Measurements from ENCODE around the gene MMP14. TPM values are rescaled to one million over a fixed set of nuclear protein-coding genes. Genes with fewer than 3 reads are reported as not detected.
A peak's percentile ranks its signal among the peaks of the same experiment; 100 is the strongest.

The MMP14 gene
- 100 to 1,000 TPM; 181 to 220 TPM for total RNA-seq
- 75.6 TPM for polyA plus RNA-seq (2013, experiment 1 of 2)
- 86.6 TPM for polyA plus RNA-seq (2013, experiment 2 of 2)
- long read RNA-seq, experiment 1, partial matches to known transcripts, result 16 of 34 reads
- long read RNA-seq, experiment 1, other reads (novel, unspliced or antisense), result 18 of 34 reads
- long read RNA-seq, experiment 2, transcript MMP14-201 (10 exons, 3,732 nt), result major isoform, 37 of 53 reads
- long read RNA-seq, experiment 2, partial matches to known transcripts, result 15 of 53 reads
- long read RNA-seq, experiment 2, other reads (novel, unspliced or antisense), result 1 of 53 reads
- long read RNA-seq, experiment 3, transcript MMP14-201 (10 exons, 3,732 nt), result major isoform, 41 of 55 reads
- long read RNA-seq, experiment 3, partial matches to known transcripts, result 6 of 55 reads
- long read RNA-seq, experiment 3, other reads (novel, unspliced or antisense), result 8 of 55 reads
- long read RNA-seq, experiment 4, partial matches to known transcripts, result 0 of 6 reads
- long read RNA-seq, experiment 4, other reads (novel, unspliced or antisense), result 5 of 6 reads

DNA sequence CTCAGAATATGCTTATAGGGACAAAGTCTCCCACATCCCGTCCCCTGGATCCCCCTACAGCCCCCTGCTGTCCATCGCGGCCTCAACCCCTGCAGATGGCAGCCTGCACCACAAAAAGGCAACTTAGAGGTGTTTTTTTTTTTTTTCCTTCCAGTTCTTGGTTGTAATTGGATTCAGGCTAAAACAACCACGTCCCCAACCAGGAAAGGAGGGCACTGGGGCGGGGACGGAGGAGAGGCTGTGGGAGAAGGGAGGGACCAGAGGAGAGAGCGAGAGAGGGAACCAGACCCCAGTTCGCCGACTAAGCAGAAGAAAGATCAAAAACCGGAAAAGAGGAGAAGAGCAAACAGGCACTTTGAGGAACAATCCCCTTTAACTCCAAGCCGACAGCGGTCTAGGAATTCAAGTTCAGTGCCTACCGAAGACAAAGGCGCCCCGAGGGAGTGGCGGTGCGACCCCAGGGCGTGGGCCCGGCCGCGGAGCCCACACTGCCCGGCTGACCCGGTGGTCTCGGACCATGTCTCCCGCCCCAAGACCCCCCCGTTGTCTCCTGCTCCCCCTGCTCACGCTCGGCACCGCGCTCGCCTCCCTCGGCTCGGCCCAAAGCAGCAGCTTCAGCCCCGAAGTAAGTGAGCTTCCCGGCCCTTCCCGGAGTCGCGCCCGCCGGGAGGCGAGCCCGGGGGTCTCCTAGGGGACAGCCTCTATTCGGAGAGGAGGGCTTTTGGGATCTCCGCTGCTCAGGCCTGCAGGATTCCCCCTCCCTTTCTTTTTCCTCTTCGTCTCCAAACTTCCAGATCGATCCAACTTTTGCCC, at the start of gene MMP14:
Gene MMP14 (plus strand): TSS at position 285 of the 813 bp plus-strand sequence. CDS start 233 bp downstream, at position 518.
- peaks cover 19% of the 10 kb centered on the region for H3K4me1 Mint-ChIP-seq
- H3K36me3 Mint-ChIP-seq (ENCODE audit: low read depth), result peaks cover 47% of the 10 kb centered on the region
- H3K27me3 ChIP-seq (ENCODE audit: control insufficient read depth, insufficient read depth, low read length, poor library complexity, severe bottlenecking), result no peaks in the 10 kb centered on the region
- 1 to 2% methylated on average over 12 to 46 of the region's 46 CpGs for WGBS, 2 experiments (ENCODE audit: insufficient coverage in 1 of 2, insufficient read length in 1 of 2)
- peak within 1 kb of the TSS; percentile 100 for H3K4me3 Mint-ChIP-seq
- H3K4me3 ChIP-seq (ENCODE audit: low read length), result peak within 1 kb of the TSS; percentile 95
- H3K36me3 ChIP-seq (ENCODE audit: control insufficient read depth, insufficient read depth, low read length), result peaks cover 59% of the 10 kb centered on the region
- no peaks in the 10 kb centered on the region for H3K9me3 ChIP-seq (ENCODE audit: control insufficient read depth, low read length)
- H3K27ac ChIP-seq (ENCODE audit: low read depth, low read length), result peak within 1 kb of the TSS; percentile 71
- H3K9me3 Mint-ChIP-seq, result no peaks in the 10 kb centered on the region
- TF ChIP-seq, protein P1, sequence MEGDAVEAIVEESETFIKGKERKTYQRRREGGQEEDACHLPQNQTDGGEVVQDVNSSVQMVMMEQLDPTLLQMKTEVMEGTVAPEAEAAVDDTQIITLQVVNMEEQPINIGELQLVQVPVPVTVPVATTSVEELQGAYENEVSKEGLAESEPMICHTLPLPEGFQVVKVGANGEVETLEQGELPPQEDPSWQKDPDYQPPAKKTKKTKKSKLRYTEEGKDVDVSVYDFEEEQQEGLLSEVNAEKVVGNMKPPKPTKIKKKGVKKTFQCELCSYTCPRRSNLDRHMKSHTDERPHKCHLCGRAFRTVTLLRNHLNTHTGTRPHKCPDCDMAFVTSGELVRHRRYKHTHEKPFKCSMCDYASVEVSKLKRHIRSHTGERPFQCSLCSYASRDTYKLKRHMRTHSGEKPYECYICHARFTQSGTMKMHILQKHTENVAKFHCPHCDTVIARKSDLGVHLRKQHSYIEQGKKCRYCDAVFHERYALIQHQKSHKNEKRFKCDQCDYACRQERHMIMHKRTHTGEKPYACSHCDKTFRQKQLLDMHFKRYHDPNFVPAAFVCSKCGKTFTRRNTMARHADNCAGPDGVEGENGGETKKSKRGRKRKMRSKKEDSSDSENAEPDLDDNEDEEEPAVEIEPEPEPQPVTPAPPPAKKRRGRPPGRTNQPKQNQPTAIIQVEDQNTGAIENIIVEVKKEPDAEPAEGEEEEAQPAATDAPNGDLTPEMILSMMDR (conservative IDR thresholded peaks at IDR 0.05), result peak; percentile 64
- no peaks in the 10 kb centered on the region for H3K27me3 Mint-ChIP-seq (ENCODE audit: insufficient read depth)
- H3K27ac Mint-ChIP-seq, result peak within 1 kb of the TSS; percentile 98
- H3K4me1 ChIP-seq (ENCODE audit: control insufficient read depth, insufficient read depth, low read length), result peaks cover 7% of the 10 kb centered on the region
- H3K9ac ChIP-seq (ENCODE audit: extremely low read depth, low read length, poor library complexity, severe bottlenecking), result peak within 1 kb of the TSS; percentile 98
- peak; percentile 87 for DNase-seq

DNA sequence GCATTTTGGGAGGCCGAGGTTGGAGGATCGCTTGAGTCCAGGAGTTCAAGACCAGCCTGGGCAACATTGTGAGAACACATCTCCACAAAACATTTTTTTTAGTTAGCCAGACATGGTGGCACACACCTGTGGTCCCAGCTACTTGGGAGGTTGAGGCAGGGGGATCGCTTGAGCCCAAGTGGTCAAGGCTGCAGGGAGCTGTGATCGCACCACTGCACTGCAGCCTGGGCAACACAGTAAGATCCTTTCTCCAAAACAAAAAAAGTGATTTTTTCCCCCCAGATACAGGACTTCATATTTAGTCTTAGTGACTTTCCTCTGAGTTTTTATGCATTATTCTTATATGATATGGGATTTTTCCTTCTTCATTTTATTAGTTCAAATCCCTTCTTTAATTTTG, 49.7 kb upstream of the MMP14 start:
- TF ChIP-seq, protein P1 (conservative IDR thresholded peaks at IDR 0.05), result no peak
- Mint-ChIP-seq H3K9me3 (no peaks in the 10 kb centered on the region), H3K4me3 (no peak overlapping the region), H3K27me3 (ENCODE audit: insufficient read depth) (no peaks in the 10 kb centered on the region), H3K4me1 (no peaks in the 10 kb centered on the region), H3K27ac (no peak overlapping the region), H3K36me3 (ENCODE audit: low read depth) (no peaks in the 10 kb centered on the region)
- no peak overlapping the region for H3K27ac ChIP-seq (ENCODE audit: low read depth, low read length)
- H3K4me1 ChIP-seq (ENCODE audit: control insufficient read depth, insufficient read depth, low read length), result no peaks in the 10 kb centered on the region
- no peaks in the 10 kb centered on the region for H3K27me3 ChIP-seq (ENCODE audit: control insufficient read depth, insufficient read depth, low read length, poor library complexity, severe bottlenecking)
- H3K4me3 ChIP-seq (ENCODE audit: low read length), result no peak overlapping the region
- H3K36me3 ChIP-seq (ENCODE audit: control insufficient read depth, insufficient read depth, low read length), result no peaks in the 10 kb centered on the region
- no peaks in the 10 kb centered on the region for H3K9me3 ChIP-seq (ENCODE audit: control insufficient read depth, low read length)
- 96 to 100% methylated on average over 1 to 4 of the region's 4 CpGs for WGBS, 2 experiments (ENCODE audit: insufficient coverage in 1 of 2, insufficient read length in 1 of 2)
- no peak for DNase-seq
- no peak overlapping the region for H3K9ac ChIP-seq (ENCODE audit: extremely low read depth, low read length, poor library complexity, severe bottlenecking)

DNA sequence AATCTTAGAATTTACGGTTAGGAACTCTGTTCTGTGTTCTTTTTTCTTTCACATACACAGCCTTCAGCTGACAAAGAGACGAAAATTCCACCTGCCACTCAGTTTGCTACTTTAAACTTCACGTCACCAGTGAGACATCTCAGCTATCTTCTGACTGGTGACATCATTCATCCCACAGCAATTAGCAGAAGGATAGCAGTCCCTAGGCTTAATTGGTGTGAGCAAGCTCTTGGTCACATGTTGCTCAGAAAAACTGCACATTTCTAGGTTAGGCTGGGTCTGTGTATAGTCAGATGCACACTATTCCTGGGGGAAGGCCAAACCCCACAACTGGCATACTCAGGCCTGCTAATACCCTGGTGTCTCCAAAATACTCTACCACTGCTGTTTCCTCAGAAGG, 45.1 kb upstream of the MMP14 start:
- peaks cover 2% of the 10 kb centered on the region for H3K27me3 Mint-ChIP-seq (ENCODE audit: insufficient read depth)
- Histone ChIP-seq H3K36me3 (ENCODE audit: control insufficient read depth, insufficient read depth, low read length) (no peaks in the 10 kb centered on the region), H3K4me1 (ENCODE audit: control insufficient read depth, insufficient read depth, low read length) (no peaks in the 10 kb centered on the region), H3K9me3 (ENCODE audit: control insufficient read depth, low read length) (no peaks in the 10 kb centered on the region), H3K27me3 (ENCODE audit: control insufficient read depth, insufficient read depth, low read length, poor library complexity, severe bottlenecking) (no peaks in the 10 kb centered on the region), H3K27ac (ENCODE audit: low read depth, low read length) (no peak overlapping the region), H3K9ac (ENCODE audit: extremely low read depth, low read length, poor library complexity, severe bottlenecking) (no peak overlapping the region), H3K4me3 (ENCODE audit: low read length) (no peak overlapping the region)
- DNase-seq, result no peak
- WGBS, 2 experiments (ENCODE audit: insufficient coverage in 1 of 2, insufficient read length in 1 of 2), result 90 to 94% methylated on average over 3 of the region's 3 CpGs
- peaks cover 2% of the 10 kb centered on the region for H3K36me3 Mint-ChIP-seq (ENCODE audit: low read depth)
- H3K4me3 Mint-ChIP-seq, result no peak overlapping the region
- H3K4me1 Mint-ChIP-seq, result peaks cover 3% of the 10 kb centered on the region
- H3K9me3 Mint-ChIP-seq, result no peaks in the 10 kb centered on the region
- TF ChIP-seq, protein P1 (conservative IDR thresholded peaks at IDR 0.05), result no peak
- no peak overlapping the region for H3K27ac Mint-ChIP-seq
